IPS DF 4.7 (cell line): ENCODE results near the gene FHIP1B.
"Not testable (repeated sequence)": the region's sequence is repeated elsewhere in the genome, so short reads cannot be mapped to it uniquely, and the experiment has no call there.

Experiments used
- DNase-seq: peaks from one replicate; pipeline ENCODE4 v3.0.0-alpha.2; 2013; ENCODE audit warnings: low spot score; ENCODE audit errors: extremely low read depth

The FHIP1B gene

DNA sequence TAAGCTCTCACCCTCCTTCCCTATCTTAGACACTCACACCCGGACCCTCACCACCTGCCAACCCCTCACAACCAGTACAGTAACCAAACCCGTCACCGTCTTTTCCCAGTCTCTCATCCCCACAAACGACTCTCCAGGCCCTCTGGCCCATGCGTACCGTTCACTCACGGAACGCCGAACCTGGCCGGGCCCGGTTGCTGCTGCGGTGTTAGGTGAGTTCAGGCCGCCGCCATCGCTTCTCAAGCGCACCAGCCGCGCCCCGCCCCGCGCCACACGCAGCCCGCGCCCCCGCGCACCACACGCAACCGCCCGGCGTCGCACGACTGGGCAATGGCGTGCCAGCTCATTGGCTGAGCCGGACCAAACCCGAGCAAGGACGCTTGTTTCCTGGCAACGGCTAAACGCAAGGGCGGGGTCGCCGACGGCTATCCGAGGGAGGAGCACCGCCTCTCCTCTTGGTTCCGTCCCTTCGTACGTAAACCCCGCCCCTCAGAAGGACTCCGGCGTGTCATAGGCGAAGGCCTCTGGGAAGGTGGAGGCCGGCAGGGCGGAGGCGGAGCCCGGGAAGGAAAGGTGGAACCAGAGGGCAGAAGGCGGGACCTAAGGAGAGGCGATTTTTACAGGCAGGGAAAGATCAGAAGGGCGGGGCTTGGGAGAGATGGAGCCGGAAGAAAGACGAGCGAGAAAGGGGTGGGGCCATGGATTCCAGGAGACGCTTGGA is at the start of gene FHIP1B:
FHIP1B (minus strand) TSS at position 250 of the 721 bp plus-strand sequence. CDS start 10,120 bp downstream, outside the sequence.
- peak; percentile 98 for DNase-seq

DNA sequence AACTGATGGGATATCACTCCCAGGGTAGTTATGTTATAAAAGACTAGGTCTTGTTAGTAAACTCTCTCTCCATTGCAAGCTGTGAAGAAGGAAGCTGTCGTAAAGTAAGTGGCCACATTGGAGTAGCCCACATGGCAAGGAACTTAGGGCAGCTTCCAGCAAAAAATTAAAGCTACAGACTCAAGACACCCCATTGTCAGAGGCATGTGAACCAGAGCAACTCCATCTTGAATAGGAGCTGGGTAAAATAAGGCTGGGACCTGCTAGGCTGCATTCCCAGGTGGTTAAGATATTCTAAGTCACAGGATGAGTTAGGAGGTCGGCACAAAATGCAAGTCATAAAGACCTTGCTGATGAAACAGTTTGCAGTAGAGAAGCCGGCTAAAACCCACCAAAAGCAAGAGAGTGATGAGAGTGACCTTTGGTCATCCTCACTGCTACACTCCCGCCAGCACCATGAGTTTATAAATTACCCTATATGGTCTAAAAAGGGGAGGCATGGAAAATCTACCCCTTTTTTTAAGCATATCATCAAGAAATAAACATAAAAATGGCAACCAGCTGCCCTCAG is 49.1 kb upstream of the FHIP1B start:
- no peak for DNase-seq

DNA sequence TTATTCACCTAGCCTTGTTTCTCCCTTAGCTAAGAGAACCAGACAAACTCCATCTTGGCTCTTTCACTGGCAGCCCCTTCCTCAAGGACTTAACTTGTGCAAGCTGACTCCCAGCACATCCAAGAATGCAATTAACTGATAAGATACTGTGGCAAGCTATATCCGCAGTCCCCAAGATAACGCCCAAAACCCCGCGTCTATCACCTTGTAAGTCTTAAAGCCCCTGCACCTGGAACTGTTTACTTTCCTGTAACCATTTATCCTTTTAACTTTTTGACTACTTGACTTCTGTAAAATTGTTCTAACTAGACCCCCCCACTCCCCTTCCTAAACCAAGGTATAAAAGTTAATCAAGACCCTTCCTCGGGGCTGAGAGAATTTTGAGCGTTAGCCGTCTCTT is 46.4 kb upstream of the FHIP1B start:
- DNase-seq: not testable (repeated sequence)

DNA sequence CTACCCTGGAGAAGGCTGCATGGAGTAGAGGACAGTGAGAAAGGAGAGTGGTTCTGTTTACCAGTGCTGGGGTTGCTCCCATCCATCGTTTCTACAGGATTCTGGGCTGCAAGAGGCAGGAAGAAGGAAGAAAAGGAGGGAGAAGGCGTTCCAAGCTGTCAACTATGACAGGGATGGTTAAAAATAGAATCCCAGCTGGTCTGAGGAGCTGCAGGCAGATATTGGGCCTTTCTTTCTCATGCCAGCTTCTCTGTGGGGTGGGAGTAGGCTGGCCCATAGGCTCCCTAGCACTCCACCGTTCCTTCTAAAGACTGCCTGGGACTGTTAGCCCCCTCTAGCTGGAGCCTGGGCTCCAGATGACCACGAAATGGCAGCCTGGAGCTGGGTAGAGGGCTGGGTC is 38.8 kb upstream of the FHIP1B start:
- DNase-seq: no peak

DNA sequence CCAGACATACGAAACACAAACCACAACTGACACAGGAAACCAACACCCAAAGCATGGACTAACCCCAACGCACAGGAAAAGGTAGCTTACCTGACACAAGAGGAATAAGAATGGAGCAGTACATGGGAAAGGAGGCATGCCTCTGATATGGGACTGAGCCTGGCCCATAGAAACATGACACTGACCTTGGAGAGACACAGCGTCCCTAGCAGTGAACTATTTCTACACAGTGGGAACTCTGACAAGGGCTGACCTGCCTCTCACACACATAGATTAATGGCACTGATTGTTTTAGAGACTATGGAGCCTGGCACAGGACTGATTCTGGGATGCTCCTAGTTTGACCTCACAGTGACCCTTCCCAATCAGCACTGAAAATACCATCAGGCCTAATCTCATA is 37.2 kb upstream of the FHIP1B start:
- DNase-seq: no peak

DNA sequence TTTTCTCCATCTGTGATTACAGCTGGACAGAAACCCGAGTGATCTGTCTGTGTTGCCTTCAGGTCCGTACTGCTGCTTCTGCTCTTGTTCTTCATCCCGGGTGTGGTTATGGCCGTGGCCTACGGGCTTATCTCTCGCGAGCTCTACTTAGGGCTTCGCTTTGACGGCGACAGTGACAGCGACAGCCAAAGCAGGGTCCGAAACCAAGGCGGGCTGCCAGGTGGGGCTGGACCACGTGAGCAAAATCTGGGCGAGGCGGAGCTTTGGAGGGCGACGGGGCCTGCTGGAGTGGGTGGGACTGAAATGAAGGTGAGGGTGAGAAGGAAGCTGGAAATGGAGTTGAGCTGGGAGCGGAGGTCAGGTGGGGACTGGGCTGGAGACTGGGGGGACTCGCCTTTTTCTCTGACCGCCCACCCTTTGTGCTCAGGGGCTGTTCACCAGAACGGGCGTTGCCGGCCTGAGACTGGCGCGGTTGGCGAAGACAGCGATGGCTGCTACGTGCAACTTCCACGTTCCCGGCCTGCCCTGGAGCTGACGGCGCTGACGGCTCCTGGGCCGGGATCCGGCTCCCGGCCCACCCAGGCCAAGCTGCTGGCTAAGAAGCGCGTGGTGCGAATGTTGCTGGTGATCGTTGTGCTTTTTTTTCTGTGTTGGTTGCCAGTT is 36.3 kb upstream of the FHIP1B start:
- DNase-seq: no peak

DNA sequence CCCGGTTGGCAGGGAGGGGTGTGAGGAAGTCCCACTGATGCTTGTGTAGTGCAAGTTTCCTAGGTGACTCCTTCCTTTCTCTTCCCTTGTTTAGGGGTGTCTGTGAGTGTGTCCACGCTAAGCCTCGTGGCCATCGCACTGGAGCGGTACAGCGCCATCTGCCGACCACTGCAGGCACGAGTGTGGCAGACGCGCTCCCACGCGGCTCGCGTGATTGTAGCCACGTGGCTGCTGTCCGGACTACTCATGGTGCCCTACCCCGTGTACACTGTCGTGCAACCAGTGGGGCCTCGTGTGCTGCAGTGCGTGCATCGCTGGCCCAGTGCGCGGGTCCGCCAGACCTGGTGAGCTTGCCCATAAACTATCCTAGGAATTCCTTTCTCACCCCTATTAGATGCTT is 35.6 kb upstream of the FHIP1B start:
- no peak for DNase-seq

DNA sequence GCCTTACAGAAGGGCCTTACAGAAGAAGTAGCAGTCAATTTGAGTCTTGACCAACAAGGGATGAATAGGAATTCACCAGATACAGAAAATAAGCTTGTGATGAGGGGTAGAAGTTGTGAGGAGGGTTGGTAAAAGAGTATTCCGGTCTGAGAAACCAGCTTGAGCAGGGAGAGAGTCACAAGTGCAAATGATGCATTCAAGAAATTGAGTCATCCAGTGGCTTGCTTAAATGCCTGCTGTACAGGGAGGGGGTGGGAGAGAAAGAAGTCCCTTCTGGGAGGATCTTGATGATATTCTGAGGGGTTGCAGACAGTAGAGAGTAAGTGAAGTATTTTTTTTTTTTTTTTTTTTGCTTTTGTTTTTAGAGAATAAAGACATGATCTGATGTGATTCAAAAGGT is 34.4 kb upstream of the FHIP1B start:
- no peak for DNase-seq

DNA sequence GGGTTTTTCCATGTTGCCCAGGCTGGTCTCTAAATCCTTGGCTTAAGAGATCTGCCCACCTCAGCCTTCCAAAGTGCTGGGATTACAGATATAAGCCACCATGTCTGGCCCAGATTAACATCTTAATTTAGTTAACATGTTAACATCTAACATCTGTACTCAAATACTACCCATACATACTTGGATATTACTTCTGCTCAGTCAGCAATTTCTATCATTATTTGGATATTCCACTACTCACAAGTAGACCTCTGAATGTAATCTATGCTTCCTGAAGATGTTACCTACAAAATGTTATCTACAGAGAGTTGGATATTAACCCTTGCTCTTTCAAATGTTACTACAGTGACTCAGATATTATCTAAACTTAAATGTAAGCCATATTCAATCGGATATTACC is 29.2 kb upstream of the FHIP1B start:
- DNase-seq: no peak

DNA sequence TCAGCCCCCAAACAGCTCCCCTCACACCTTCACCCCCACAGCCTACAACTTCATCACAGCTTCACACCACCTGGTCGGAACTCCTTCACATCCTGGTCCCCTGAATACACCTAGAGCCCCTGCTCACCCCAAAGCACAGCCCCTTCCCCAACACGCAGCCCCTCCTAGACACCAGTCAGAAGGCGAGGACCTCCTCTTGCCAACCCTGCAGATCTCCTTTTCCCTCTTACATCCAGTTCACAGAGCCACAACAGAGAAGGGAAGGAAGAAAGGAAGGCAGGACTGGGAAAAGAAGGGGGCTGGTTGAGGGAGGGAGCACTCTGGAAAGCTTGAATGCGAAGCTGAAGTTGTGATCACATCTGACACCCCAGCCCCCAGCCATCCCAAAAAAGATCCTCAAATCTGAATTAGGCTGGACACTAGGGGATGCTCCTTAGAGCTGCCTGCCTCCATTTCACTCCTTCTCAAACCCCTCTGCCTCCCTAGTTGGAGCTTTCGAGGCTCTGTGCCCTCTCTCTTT is 25.8 kb upstream of the FHIP1B start:
- no peak for DNase-seq

DNA sequence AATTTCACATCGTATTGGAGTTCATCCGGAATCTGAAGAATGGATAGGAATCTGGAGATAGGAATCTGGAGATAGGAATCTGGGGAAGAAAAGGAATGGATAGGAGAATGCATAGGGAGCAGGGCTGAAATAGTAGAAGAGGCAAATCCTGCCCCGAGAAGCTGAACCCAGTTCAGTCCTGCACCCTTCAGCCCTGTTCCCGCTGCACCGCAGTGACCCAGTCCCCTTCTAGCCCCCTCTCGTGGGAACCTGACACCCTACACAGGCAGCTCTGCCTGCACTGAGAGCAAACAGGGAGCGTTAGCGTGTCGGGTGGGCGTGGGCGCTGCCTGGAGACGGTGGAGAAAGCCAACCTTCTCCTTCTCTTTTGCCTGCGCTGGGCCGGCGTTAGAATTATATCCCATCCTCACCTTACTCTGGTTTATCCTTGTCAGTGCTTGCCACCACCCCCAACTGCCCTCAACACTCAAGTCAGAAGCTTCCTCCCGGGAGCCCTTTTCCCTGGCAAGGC is 24.2 kb upstream of the FHIP1B start:
- DNase-seq: no peak

DNA sequence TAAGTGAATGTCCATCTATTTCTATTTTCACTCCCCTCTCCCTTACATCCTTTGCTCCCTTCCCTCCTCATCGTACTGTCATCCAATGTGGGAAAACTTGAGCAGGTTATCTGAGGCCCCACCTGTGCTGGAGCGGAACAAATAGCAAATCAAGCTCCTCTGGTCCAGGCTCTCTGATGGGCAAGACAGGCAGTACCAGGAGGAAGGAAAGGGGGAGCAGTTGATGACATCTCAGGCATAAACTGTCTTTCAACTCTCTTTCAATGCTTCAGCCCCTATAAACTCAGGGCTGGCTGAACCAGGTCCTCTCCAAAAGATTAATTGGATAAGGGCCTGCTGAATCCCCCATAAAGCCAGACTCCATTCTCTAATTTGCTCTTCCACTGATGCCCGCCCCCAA is 23.7 kb upstream of the FHIP1B start:
- no peak for DNase-seq

DNA sequence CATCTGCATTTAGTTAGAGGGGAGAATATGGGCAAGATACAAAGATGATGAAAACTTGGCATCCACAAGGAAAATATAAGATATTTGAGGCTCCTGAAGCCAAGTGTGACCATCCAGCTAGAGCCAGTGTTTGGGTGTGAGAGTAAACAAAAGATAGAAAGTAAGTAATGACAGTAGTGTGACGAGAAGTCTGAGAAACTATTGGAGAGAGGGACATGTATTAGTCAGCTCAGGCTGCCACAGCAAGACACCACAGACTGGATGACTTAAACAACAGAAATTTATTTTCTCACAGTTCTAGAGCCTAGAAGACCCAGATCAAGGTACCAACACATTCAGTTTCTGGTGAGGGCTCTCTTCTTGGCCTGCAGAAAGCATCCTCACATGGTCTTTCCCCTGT is 18.8 kb upstream of the FHIP1B start:
- DNase-seq: no peak

DNA sequence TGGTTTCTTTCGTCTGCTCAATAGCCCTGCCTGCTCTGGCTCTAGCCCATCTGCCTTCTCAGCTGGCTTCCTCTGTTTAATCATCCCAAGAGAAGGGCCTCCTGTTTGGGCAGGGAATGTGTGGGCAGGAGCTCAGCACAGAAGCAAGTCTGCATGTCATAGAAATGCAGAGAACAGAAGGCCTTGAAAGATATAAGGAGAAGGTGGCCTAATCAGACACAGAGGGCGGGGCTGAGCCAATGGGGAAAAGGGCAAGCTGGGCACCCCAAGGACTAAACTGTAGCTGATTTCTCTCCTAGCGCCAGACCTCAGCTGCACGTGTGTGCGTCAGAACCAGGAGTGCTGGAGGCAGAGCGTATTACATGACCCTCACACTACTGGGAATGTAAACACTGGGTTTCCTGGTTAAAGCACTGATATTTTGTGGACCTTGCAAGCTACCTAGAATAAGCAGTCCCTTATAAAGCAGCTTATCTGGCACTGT is 17.6 kb upstream of the FHIP1B start:
- no peak for DNase-seq

DNA sequence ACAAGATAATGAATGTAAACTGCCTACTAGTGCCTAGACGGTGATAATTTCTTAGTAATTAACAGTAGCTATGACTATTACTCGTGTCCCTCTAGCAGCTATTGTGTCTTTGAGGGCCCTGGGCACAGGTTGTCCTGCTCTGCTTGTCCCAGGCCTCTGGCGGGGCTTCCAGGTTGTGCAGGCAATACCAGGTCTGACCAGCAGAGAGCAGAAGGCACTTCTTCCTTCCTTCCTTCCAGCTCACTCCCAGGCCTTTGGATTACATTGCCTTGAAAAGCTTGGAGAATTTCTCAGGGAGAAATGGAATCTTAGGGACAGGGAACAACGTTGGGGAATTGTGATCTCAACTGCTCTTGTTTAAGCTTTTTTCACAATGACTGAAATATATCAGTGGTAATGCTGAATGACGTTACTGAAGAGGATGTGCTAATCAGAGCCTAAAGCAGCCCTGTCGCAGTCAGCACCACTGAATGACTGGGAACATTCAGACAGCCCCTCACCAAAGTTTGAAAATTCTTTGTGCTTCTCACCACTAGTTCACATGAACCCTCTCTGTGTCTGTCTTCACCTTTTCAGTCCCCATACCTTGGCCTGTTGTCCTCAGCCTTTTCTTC is 16.8 kb upstream of the FHIP1B start:
- DNase-seq: peak; percentile 78

DNA sequence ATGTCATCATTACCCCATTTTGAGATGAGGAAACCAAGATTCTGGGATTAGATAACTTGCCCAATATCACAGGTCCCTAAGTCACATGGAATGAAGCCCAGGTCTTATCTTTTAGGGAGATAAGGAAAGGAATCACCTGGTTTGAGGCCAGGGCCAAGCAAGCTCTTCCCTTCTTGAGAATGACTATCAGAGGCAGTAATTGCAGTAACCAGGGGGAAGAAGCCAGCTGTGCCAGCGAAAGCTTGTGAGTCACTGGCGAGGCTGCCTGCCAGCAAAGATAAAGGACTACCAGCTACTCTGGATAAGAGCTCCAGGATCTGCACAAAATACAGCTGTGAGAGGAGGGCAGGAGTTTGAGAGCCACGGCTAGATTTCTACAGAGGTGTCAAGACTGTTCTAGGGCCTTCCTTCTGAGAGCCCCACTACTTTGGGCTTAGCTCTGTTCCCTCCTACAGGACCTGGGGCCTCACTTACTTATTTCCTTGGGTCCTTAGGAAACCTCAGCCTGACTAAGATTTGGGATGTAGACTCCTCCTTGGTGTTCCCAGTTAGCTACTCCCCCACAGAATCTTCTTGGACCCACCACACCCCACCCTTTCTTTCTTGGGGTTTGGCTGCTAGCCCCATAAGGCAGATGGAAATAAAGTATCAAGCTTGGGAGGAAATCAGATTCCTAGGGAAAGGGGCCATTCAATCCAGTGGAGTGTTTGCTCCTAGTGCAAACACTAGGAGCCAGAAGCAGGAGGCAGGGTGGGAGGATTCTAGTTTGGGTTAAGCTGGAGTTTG is 15.5 kb upstream of the FHIP1B start:
- DNase-seq: no peak

DNA sequence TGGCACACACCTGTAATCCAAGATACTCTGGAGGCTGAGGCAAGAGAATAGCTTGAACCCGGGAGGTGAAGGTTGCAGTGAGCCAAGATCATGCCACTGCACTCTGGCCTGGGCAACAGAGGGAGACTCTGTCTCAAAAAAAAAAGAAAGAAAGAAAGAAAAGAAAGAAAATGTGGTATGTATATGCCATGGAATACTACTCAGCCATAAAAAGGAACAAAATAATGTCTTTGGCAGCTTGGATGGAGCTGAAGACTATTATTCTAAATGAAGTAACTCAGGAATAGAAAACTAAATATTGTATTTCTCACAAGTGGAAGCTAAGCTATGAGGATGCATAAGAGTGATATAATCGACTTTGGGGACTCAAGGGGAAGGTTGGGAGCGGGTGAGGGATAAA is 14.5 kb upstream of the FHIP1B start:
- DNase-seq: not testable (repeated sequence)

DNA sequence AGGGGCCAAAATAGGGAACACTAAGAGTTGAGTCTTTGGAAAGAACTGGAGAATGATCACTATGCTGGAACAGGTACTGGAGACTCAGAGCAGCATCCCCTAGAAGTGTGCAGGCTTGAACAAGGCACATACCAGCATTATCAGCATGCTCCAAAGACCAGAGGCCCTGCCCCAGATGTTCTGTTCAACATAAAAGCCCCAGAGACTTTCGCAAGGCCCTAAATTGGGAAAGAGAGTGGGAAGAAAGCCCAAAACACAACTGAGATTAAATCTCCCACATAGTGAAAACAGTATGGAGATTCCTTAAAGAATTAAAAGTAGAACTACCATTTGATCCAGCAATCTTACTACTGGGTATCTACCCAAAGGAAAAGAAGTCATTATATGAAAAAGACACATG is 13.8 kb upstream of the FHIP1B start:
- no peak for DNase-seq

DNA sequence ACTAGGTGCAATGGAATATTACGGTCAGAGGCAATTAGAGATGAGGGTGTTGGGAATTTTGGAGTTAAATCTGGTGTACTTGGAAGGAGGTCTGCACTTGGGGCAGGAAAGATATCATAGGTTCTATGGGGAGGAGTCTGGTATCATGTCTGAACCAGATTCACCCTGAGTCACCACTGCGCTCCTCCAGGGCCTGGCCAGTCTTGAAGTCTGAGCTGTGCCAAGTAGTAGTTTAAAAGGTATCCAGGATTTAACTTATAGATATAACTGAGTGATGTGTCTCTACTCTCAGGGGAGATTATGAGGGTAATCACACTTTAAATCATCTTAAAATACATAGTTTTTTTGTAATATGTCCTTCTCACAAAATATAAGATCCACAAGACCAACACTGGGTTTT is 11.1 kb upstream of the FHIP1B start:
- DNase-seq: no peak

DNA sequence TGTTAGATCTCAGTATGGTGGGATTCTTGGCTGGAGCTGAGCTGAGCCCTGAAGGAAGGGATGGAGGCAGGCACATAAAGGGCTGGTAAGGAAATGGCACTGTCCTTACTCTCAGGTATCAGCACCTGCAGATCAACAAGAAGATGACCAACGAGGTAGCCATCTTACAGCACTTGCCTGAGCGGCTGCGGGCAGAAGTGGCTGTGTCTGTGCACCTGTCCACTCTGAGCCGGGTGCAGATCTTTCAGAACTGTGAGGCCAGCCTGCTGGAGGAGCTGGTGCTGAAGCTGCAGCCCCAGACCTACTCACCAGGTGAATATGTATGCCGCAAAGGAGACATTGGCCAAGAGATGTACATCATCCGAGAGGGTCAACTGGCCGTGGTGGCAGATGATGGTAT is 6.9 kb upstream of the FHIP1B start:
- no peak for DNase-seq

DNA sequence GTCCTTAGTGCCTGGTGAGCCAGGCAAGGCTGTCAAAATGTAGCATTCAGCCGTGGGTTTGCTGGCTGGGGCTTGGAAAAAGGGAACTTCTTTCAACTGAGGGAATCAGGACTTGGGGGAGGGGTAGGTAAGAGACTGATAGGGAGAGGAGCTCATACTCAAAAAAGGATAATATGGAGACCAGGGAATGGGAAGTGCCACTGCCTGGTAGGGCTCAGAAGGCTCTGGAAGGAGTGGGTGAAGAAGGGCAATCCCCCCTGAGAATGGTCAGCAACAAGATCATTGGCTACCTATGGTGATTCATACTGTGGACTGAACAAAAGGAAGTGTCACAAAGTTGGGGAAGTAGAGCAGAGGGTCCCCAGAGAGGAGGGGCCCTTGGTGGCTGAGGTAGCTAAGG is 6.3 kb upstream of the FHIP1B start:
- no peak for DNase-seq
